Activated CD4-positive, alpha-beta T cell treated with anti-CD3 and anti-CD28 coated beads, Interleukin-2, amount 10 ng/mL, durations not matched to agents 24 days and 14 days (primary cell): Measurements from ENCODE around the gene SYT3. TPM values are rescaled to one million over a fixed set of nuclear protein-coding genes. Genes with fewer than 3 reads are reported as not detected.

ENCODE experiments used
- DNase-seq: peaks from one replicate; pipeline ENCODE4 v3.0.0; 2022
- H3K27ac Mint-ChIP-seq: one replicate; pipeline ENCODE4 v1.8.0; 2022; ENCODE audit warnings: mild to moderate bottlenecking, mixed read lengths
- H3K27me3 Mint-ChIP-seq: one replicate; pipeline ENCODE4 v1.8.0; 2022; ENCODE audit warnings: mixed read lengths
- H3K36me3 Mint-ChIP-seq: one replicate; pipeline ENCODE4 v1.8.0; 2022; ENCODE audit warnings: low read depth, mild to moderate bottlenecking, mixed read lengths
- H3K4me1 Mint-ChIP-seq: one replicate; pipeline ENCODE4 v1.8.0; 2021; ENCODE audit warnings: mixed read lengths
- H3K4me3 Mint-ChIP-seq: one replicate; pipeline ENCODE4 v1.8.0; 2022; ENCODE audit warnings: mild to moderate bottlenecking, moderate library complexity, mixed read lengths
- H3K9me3 Mint-ChIP-seq: one replicate; pipeline ENCODE4 v1.8.0; 2021; ENCODE audit warnings: mixed read lengths
- intact Hi-C: fragments of 100-400 bp; cut with micrococcal nuclease; formaldehyde crosslinking; loops from one replicate; pipeline ENCODE4 v1.15.1; 2023
- total RNA-seq: library from RNA; stranded (reverse); gene quantifications from 2 replicates; pipeline ENCODE4 v1.2.3, GENCODE V29; 2022

The SYT3 gene, protein sequence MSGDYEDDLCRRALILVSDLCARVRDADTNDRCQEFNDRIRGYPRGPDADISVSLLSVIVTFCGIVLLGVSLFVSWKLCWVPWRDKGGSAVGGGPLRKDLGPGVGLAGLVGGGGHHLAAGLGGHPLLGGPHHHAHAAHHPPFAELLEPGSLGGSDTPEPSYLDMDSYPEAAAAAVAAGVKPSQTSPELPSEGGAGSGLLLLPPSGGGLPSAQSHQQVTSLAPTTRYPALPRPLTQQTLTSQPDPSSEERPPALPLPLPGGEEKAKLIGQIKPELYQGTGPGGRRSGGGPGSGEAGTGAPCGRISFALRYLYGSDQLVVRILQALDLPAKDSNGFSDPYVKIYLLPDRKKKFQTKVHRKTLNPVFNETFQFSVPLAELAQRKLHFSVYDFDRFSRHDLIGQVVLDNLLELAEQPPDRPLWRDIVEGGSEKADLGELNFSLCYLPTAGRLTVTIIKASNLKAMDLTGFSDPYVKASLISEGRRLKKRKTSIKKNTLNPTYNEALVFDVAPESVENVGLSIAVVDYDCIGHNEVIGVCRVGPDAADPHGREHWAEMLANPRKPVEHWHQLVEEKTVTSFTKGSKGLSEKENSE
- total RNA-seq = not detected in 2 replicates

DNA sequence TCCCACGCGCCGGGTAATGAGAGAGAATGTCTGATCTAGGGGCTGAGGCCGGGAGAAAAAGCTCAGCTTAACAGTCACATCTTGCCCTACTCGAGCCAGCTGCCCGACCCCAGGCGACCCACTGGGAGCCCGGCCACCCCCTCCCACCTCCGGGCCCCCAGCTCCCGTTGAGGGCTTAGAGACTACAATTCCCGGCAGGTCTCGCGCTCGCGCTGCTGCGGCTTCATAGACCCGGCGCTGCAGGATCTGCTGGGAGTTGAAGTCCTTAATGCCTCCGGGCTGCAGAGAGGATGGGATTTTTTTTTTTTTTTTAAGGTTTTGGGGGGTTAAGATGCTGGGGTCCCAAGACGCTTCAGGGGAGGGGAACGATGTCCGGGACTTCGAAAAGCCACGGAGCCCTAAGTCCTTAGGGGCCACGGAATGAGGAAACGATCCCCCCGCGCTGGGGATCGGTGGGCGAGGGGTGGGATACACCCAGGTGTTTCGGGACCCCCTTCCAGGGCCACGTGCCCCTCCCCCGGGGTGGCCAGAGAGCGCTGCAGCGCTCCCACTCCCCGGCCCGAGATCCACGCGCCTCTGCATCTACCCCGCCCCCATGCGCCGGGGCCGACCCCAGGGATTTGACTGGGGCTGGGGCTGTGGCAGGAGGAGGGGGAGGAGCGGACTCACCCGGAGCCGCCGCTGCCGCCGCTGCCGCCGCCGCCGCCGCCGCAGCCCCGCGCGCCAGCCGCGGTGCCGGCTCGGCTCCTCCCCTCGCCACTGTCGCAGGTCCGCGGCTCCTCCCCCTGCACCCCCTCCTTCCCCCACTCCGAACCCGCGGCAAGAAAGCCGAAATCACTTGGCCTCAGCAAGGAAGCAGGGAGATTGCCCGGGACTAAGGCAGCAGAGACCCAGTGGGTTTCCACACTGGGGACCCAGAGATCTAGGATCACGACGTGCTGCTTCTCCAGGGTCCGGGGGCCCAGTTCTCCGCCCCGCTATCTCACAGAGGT lies at the start of gene SYT3:
Gene SYT3 (minus strand): TSS at position 761 of the 992 bp plus-strand sequence. CDS start 2,470 bp downstream, outside the sequence.
- intact Hi-C loops = no loop called here
- DNase-seq = peak; percentile 69
- peaks cover 14% of the 10 kb centered on the region for H3K9me3 Mint-ChIP-seq
- peak within 1 kb of the TSS; percentile 64 for H3K4me3 Mint-ChIP-seq
- H3K27me3 Mint-ChIP-seq = peaks cover 33% of the 10 kb centered on the region
- H3K4me1 Mint-ChIP-seq = peaks cover 6% of the 10 kb centered on the region
- H3K36me3 Mint-ChIP-seq = peaks cover 6% of the 10 kb centered on the region
- no peak within 1 kb of the TSS for H3K27ac Mint-ChIP-seq

DNA sequence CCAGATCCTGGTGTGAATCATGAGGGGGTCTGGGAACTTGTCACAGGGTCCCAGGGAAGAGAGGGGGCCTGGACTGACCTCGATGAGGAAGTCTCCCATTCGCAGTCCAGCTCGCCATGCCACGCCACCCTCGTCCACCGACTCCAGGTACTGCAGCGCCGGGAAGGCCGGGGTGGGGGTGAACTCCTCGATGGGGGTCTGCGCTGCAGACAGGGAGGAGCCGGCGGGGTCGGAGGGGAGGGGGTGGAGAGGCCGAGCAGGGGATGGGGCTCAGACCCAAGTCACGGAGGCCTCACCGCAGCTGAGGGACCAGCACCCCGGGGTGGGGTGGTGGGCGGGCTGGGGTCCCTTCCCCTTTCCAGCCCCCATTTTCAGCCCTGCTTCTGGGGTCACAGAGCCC lies 49.1 kb upstream of the SYT3 start:
- Mint-ChIP-seq H3K4me3 (no peak overlapping the region), H3K4me1 (peaks cover 2% of the 10 kb centered on the region), H3K9me3 (no peaks in the 10 kb centered on the region), H3K27me3 (peaks cover 33% of the 10 kb centered on the region), H3K27ac (no peak overlapping the region), H3K36me3 (no peaks in the 10 kb centered on the region)
- intact Hi-C loops = no loop called here
- DNase-seq = no peak

DNA sequence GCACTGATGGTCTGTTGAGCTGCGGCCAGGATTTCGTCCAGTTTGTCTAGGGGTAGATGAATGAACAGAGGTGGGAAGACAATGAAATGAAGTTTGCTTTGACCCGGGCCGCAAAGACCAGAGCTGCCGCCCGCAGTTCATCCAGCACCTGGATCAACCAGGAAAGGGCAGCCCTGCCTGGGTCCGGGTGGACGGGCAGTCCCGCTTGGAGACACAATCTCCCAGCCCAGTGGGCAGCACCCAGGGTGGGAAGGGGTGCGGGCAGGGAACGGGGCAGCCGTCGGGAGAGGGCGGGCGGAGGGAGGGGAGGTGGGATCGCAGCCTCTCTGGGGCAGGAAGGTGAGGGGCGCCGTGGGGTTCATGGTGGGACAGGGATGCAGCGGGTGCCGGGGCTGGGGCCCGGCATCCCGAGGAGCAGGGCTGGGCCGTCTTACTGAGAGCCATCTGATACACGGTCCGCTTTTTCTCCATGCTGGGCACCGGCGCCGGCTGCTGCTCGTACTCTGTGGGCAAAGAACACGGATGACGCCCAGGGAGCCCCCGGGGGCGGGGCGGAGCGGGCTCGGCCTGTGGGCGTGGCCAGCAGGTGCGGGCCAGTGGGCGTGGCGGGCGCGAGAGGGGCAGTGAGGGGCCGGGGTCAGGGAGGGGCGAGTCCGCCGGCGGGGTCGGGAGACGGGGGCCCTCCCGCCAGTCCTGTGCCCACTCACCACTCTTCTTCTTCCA lies 46.8 kb upstream of the SYT3 start:
- Mint-ChIP-seq H3K27ac (no peak overlapping the region), H3K4me1 (peaks cover 2% of the 10 kb centered on the region), H3K27me3 (peaks cover 19% of the 10 kb centered on the region), H3K4me3 (no peak overlapping the region), H3K36me3 (no peaks in the 10 kb centered on the region), H3K9me3 (no peaks in the 10 kb centered on the region)
- intact Hi-C loops = no loop called here
- DNase-seq = no peak

DNA sequence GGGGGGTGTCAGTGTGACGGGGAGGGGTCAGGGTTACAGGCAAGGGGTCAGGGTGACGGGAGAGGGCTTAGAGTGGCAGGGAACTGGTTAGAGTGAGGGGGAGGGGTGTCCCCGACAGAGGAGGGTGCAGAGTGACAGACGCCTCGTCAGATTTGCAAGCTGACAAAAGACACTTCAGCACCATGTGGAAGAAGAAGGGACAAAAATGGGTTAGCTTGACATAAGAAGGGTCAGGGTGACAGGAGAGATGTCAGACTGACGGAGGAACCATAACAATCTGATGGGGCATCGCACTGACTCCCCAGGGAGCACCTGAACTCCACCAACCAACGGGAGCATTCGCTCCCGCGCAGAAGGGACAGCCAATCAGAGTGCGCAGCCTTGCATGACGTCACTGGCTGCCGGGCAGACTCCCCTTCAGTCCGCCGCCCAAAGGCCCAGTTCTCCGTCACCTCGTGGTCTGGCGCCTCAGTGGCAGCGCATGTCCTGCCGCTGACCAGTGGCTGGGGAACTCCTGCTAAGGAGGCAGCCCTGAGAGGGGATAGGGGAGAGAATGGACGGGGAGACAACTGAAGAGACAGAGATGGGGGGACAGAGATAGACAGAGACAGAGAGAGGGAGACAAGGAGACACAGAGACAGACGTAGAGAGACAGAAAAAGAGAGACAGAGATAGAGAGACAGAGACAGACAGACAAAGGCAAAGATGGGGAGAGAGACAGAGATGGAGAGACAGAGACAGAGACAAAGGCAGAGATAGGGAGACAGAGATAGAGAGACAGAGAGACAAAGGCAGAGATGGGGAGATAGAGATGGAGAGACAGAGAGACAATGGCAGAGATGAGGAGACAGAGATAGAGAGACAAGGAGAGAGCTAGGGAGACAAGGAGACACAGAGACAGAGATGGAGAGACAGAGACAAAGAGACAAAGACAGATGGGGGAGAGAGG lies 39.8 kb upstream of the SYT3 start:
- intact Hi-C loops = no loop called here
- H3K4me3 Mint-ChIP-seq = no peak overlapping the region
- no peaks in the 10 kb centered on the region for H3K36me3 Mint-ChIP-seq
- DNase-seq = peak; percentile 93
- no peak overlapping the region for H3K27ac Mint-ChIP-seq
- peaks cover 10% of the 10 kb centered on the region for H3K27me3 Mint-ChIP-seq
- peaks cover 6% of the 10 kb centered on the region for H3K9me3 Mint-ChIP-seq
- peaks cover 11% of the 10 kb centered on the region for H3K4me1 Mint-ChIP-seq

DNA sequence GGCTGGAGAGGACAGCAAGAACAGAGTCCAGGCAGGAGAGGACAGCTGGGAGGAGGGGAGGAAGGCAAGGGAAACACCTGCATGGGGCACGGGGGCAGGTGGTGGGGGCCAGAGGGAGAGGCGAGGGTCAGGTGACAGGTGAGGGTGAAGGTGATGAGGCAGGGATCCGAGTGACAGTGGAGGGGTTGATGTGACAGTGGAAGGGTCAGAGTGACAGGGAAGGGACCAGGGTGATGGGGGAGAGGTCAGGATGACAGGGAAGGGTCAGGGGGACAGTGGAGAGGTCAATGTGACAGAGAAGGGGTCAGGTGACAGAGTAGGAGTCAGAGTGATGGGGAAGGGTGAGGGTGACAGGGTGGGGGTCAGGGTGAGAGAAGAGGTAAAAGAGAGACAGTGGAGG lies 38.6 kb upstream of the SYT3 start:
- Mint-ChIP-seq H3K27ac (no peak overlapping the region), H3K9me3 (peaks cover 6% of the 10 kb centered on the region), H3K4me1 (peaks cover 9% of the 10 kb centered on the region), H3K27me3 (peaks cover 9% of the 10 kb centered on the region), H3K4me3 (no peak overlapping the region), H3K36me3 (no peaks in the 10 kb centered on the region)
- DNase-seq = no peak
- intact Hi-C loops = no loop called here

DNA sequence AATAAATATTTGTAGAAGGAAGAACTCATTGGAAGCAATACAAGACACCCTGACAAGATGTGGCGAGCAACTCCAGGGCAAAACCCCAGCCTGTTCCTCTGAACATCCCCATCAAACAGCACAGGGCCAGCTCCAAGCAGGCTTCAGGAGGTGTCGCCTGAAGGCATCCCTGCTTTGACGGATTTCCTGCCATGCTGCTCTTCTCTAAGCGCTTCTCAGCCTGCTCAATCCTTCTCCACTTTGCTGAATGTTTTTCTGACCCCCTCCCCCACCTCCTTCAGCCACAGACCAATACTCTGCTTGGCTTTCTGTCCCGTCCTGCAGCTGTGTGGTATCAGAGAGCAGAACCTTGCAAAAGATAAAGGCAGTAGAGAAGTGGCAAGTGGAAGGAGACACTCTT lies 38.0 kb upstream of the SYT3 start:
- H3K36me3 Mint-ChIP-seq = no peaks in the 10 kb centered on the region
- intact Hi-C loops = no loop called here
- peaks cover 6% of the 10 kb centered on the region for H3K9me3 Mint-ChIP-seq
- H3K27ac Mint-ChIP-seq = no peak overlapping the region
- DNase-seq = no peak
- peaks cover 9% of the 10 kb centered on the region for H3K4me1 Mint-ChIP-seq
- H3K4me3 Mint-ChIP-seq = no peak overlapping the region
- H3K27me3 Mint-ChIP-seq = peaks cover 16% of the 10 kb centered on the region

DNA sequence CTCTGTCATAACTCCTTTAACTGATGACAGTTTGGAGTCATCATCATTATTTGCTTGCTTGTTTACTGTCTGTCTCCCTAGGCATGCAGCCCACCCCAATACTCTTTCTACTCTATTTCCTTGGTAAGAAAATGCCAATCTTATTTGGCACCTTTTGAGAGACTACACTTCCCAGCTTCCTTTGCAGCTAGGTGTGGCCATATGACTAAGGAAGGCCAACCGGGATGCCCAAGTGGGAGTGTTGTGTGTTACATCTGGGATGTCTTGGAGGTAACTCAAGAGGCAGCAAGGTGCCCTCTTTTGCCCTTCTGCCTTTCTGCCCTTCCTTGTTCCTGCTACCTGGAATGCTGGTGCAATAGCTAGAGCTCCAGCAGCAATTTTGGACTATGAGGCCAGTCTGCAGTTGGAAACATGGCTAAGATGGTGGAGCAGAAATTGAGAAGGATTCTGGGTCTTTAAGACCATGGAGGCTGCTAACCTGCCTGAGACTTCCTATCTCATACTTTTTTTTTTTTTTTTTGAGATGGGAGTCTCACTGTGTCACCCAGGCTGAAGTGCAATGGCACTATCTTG lies 37.0 kb upstream of the SYT3 start:
- intact Hi-C loops = no loop called here
- Mint-ChIP-seq H3K9me3 (peaks cover 6% of the 10 kb centered on the region), H3K27ac (no peak overlapping the region), H3K27me3 (peaks cover 19% of the 10 kb centered on the region), H3K4me1 (peaks cover 9% of the 10 kb centered on the region), H3K36me3 (no peaks in the 10 kb centered on the region), H3K4me3 (no peak overlapping the region)
- no peak for DNase-seq

DNA sequence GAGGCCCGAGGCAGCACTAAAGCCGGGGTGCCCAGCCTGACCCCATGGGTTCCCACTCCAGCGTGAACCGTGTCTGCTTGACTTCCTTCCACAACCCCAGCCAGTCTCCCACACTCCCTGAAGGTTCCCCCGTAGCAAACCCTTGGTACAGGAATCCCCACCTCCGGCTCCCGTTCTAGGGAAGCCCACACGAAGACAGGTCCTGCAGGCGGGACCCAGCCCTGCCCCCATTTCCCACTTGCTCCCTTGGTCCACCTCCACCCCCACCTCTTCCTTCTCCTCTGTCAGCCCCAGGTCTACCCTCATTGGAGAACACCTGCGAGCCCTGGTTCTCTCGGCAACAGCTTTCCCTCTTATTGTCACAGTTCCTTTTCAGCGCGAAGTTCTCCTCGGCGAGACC lies 33.4 kb upstream of the SYT3 start:
- Mint-ChIP-seq H3K4me1 (no peaks in the 10 kb centered on the region), H3K36me3 (no peaks in the 10 kb centered on the region), H3K27ac (no peak overlapping the region), H3K9me3 (peaks cover 4% of the 10 kb centered on the region), H3K27me3 (peaks cover 31% of the 10 kb centered on the region), H3K4me3 (no peak overlapping the region)
- intact Hi-C loops = no loop called here
- no peak for DNase-seq

DNA sequence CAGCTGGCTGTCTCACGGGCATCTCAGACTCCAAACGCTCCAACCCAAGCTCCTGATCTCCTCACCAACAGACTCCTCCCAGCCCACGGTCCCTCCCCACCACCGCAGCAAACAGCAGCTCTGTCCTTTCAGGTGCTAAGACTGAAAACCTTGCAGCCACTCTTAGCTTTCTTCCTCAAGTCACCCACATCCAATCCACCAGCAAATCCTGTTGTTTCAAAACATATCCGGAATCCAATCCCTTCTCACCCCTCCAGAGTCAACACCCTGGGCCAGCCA lies 30.4 kb upstream of the SYT3 start:
- no peak for DNase-seq
- H3K9me3 Mint-ChIP-seq = no peaks in the 10 kb centered on the region
- intact Hi-C loops = no loop called here
- H3K36me3 Mint-ChIP-seq = no peaks in the 10 kb centered on the region
- no peak overlapping the region for H3K27ac Mint-ChIP-seq
- H3K4me1 Mint-ChIP-seq = no peaks in the 10 kb centered on the region
- H3K27me3 Mint-ChIP-seq = peaks cover 34% of the 10 kb centered on the region
- no peak overlapping the region for H3K4me3 Mint-ChIP-seq

DNA sequence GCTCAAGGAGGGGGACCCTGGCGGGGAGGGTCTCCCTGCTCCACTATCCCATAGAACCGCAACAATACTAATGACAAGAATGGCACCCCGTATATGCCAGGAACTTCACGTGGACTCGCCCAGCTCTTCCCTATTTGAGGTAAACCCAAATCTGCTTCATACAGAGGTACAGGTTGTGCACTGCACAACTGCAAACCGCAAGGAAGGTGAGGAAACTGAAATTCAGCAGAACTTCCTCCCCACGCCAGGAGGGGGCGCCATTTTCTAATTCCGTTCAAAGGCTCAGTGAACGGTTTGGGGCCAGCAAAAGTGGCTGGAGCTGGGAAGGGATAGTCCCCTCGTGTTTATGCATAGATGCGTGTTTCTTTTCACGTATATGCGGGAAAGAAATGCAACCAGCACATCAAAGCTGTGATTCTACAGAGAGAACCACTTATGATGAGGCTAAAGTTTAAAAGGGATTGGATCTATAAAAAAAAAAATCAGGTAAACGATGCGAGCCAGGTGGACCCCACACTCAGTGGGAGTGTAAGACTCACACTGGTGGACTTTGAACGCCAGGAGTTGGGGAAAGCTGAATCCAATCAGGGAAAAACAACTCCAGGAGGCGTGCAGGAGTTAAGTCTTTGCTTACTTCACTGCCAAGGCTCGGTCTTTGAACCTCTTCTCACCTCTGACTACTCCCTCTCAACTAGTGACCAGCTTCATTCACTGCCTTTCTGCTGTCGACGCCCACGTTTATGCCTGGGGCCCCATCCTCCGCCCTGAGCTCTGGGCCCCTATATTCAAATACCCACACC lies 29.8 kb upstream of the SYT3 start:
- Mint-ChIP-seq H3K4me3 (no peak overlapping the region), H3K9me3 (no peaks in the 10 kb centered on the region), H3K36me3 (no peaks in the 10 kb centered on the region), H3K27me3 (peaks cover 37% of the 10 kb centered on the region), H3K27ac (no peak overlapping the region), H3K4me1 (no peaks in the 10 kb centered on the region)
- peak; percentile 84 for DNase-seq
- intact Hi-C loops = no loop called here

DNA sequence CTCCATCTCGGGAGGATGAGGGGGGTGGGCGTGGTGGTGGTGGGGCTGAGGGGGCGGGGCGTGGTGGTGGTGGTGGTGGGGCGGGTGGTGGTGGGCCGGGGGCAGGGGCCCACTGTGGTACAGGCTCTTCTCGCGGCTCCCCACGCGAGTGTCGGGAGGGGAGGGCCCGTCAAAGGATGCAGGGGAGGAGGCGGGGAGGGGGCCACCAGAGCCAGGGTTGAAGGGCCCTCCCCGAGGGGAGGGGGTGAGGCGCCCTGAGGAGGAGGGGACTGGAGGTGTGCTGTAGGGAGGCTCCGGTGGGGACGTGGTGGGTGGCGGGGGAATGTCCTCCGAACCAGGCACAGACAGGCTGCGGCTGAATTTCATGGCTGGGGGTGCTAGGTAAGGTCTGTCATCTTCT lies 29.2 kb upstream of the SYT3 start:
- no peak overlapping the region for H3K27ac Mint-ChIP-seq
- intact Hi-C loops = no loop called here
- no peaks in the 10 kb centered on the region for H3K9me3 Mint-ChIP-seq
- H3K4me1 Mint-ChIP-seq = no peaks in the 10 kb centered on the region
- H3K36me3 Mint-ChIP-seq = no peaks in the 10 kb centered on the region
- no peak for DNase-seq
- peaks cover 35% of the 10 kb centered on the region for H3K27me3 Mint-ChIP-seq
- no peak overlapping the region for H3K4me3 Mint-ChIP-seq

DNA sequence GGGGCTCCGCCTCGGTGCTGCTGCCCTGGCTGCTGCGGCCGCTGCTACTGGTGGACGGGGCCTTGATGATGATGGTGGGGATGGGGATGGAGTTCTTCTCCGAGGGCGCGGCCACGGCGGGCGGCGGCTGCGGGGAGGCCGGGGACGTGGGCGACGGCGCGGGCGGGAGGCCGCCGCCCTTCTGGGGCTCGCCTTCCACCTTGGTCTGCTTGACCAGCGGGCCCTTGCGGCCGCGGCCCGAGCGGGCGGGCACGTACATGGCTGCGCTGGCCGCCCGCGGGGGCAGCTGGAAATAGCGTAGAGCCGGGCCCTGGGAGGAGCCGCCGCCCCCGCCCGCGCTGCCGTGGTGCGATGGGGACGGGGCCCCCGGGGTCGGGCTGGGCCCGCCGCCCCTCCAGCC lies 28.7 kb upstream of the SYT3 start:
- intact Hi-C loops = no loop called here
- Mint-ChIP-seq H3K4me1 (no peaks in the 10 kb centered on the region), H3K27ac (no peak overlapping the region), H3K36me3 (no peaks in the 10 kb centered on the region), H3K9me3 (no peaks in the 10 kb centered on the region), H3K27me3 (peaks cover 35% of the 10 kb centered on the region), H3K4me3 (no peak overlapping the region)
- no peak for DNase-seq
